ENCODE results near the gene NEDD4L. TPM values are rescaled to one million over a fixed set of nuclear protein-coding genes. Genes with fewer than 3 reads are reported as not detected.
"Not testable (repeated sequence)": the region's sequence is repeated elsewhere in the genome, so short reads cannot be mapped to it uniquely, and the experiment has no call there.

The NEDD4L gene
- total RNA-seq (10 to 100 TPM; 52.0 to 62.9 (median 55.9) TPM), polyA plus RNA-seq (100 to 1,000 TPM in 1 of 3 donors, 10 to 100 TPM in 2; 56.1 to 104 (median 64.3) TPM)

DNA sequence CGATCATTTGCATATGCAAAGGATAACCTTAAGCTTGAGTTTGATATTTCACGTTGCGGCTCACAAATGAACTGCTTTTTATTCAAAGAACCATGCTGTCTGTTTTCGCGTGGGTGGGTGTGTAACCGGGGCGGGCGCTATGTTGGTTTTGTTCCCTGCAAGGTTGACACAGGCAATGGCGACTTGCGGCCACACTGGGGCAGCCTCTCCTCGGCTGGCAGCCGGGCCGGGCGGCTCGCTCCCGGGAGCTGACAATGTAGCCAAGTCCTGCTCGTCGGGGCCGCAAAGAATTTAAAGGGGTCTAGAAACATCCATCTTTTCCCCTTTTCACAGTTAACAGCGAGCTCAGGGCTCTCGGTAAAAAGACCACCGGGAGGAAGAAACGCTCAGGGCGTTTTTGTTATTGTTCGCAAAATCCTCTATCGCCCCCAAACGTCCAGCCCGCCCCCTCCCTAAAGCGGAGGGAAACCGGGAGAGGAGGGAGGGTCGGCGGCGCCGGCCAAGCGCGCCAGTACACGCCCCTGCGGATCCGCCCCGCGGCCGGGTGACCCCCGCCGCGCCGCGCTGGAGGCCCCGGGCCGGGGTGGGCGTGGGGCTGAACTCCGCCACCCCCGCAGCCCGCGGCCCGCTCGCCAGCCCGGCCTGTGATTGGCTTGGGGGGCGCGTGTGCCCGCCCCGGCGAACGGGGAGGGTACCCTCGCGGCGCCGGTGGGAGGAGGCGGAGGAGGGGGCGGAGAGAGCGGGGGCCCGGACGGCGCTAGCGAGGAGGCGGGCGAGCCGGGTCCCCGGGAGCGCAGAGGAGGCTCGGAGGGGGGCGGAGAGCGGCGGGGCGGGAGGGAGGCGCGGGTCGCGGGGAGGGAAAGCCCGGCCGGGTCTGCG, at the start of gene NEDD4L:
Gene NEDD4L, plus strand, starts transcription at position 736 of the 879 bp plus-strand sequence. CDS start 435 bp downstream, outside the sequence.
- DNase-seq = peak; percentile 92
- Histone ChIP-seq H3K4me1 (peaks cover 0 to 34% (median 22%) of the 10 kb centered on the region in 4 donors), H3K27ac (peak within 1 kb of the TSS; percentile 75 to 90 (median 87)), H3K9me3 (no peaks in the 10 kb centered on the region), H3K36me3 (no peaks in the 10 kb centered on the region), H3K27me3 (no peaks in the 10 kb centered on the region), H3K4me3 (peak within 1 kb of the TSS; percentile 50 to 83 (median 78))
- 1% methylated on average over 91 of the region's 91 CpGs for WGBS, 2 donors
- intact Hi-C loops (cut with DNase I) = loop anchor here (1.0 to 10.0 kb wide), 7 partner anchors 79 to 724 kb away; no protein-coding TSS in a partner anchor
- TF ChIP-seq POLR2A (IDR thresholded peaks at IDR 0.05) (no peak), CTCF (IDR thresholded peaks at IDR 0.05) (peak; percentile 70 to 91 (median 80)), EP300 (IDR thresholded peaks at IDR 0.05) (no peak), POLR2AphosphoS5 (IDR thresholded peaks at IDR 0.05) (peak in 3 of 4 donors; percentile 19 to 54 (median 45))

DNA sequence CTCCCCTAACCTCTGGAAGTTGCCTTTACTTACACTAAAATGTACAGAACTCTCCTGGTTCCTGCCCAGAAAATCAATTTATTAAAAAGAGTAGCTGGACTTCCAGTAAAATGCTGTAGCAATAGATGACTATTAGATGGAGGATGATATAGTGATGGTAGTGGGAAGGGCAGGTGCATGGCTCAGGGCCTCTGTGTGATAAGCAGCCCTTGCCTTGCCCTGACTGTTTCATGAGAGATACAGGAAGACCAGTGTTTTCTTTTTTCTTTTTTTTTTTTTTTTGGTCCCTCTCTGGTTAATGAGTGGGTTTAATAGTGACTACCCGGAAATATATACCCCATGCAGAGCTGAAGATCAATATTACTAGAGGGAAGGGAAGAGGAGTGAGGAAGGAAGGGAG, 48.7 kb upstream of the NEDD4L start:
- H3K27ac ChIP-seq = no peak overlapping the region
- no peaks in the 10 kb centered on the region for H3K9me3 ChIP-seq
- no peak for DNase-seq
- intact Hi-C loops (cut with DNase I) = no loop called here
- WGBS, 2 donors = 76 to 93% methylated on average over 1 of the region's 1 CpG
- H3K36me3 ChIP-seq = no peaks in the 10 kb centered on the region
- H3K4me1 ChIP-seq = no peaks in the 10 kb centered on the region
- no peak overlapping the region for H3K4me3 ChIP-seq
- no peak for TF ChIP-seq EP300 (IDR thresholded peaks at IDR 0.05)
- H3K27me3 ChIP-seq = no peaks in the 10 kb centered on the region

GRCh38 chr18:57996894-57997293, 47.1 kb upstream of the NEDD4L start:
- H3K4me1 ChIP-seq; H3K27me3 ChIP-seq; intact Hi-C loops (cut with DNase I); H3K4me3 ChIP-seq; H3K9me3 ChIP-seq; H3K36me3 ChIP-seq; H3K27ac ChIP-seq; DNase-seq: not testable (repeated sequence)
- 93 to 95% methylated on average over 3 of the region's 3 CpGs for WGBS, 2 donors

DNA sequence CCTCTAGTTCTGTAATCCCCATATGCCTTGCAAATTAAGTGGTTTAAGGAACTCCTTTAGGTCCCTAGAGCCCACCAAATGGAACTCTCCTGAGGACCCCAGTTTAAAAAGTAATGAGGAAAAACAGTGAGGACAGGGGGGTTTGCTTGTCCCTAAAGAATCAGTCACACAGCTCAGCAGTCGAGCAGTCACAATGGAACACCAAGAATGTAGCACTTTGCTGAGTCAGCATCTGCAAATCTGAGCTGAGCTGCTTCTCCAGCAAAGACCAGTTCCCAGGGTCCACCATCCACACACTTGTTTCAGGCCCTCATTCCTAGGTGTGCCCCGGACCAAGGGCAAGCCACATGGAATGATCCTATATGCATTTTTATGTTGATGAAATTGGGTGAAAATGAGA, 46.2 kb upstream of the NEDD4L start:
- intact Hi-C loops (cut with DNase I) = no loop called here
- Histone ChIP-seq H3K27me3 (no peaks in the 10 kb centered on the region), H3K36me3 (no peaks in the 10 kb centered on the region), H3K4me3 (no peak overlapping the region), H3K9me3 (no peaks in the 10 kb centered on the region), H3K27ac (no peak overlapping the region), H3K4me1 (no peaks in the 10 kb centered on the region)
- no peak for DNase-seq
- TF ChIP-seq CTCF (IDR thresholded peaks at IDR 0.05) (no peak), EP300 (IDR thresholded peaks at IDR 0.05) (no peak), POLR2AphosphoS5 (IDR thresholded peaks at IDR 0.05) (no peak), POLR2A (IDR thresholded peaks at IDR 0.05) (no peak)
- WGBS, 2 donors = 89% methylated on average over 2 of the region's 2 CpGs

DNA sequence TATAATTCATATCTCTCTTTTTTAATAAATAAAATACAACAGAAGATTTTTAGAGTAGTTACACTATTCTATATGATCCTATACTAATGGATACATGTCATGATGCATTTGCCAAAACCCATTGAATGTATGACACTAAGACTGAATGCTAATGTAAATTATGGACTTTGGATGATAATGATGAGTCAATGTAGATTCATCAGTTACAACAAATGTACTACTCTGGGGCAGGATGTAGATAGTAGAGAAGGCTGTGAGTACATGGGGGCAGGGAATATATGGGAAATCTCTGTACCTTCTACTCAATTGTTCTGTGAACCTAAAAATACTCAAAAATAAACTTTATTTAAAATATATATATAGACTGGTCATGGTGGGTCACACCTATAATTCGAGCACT, 45.6 kb upstream of the NEDD4L start:
- DNase-seq = no peak
- Histone ChIP-seq H3K36me3 (no peaks in the 10 kb centered on the region), H3K27me3 (no peaks in the 10 kb centered on the region), H3K4me1 (no peaks in the 10 kb centered on the region), H3K4me3 (no peak overlapping the region), H3K9me3 (no peaks in the 10 kb centered on the region), H3K27ac (no peak overlapping the region)
- WGBS, 2 donors = 93 to 98% methylated on average over 1 of the region's 1 CpG
- intact Hi-C loops (cut with DNase I) = no loop called here
- no peak for TF ChIP-seq CTCF (IDR thresholded peaks at IDR 0.05)

All from sigmoid colon (tissue), 7 donors.